Endodermal cell (in vitro differentiated cells): ENCODE measurements around the gene DLG2. TPM values are rescaled to one million over a fixed set of nuclear protein-coding genes. Genes with fewer than 3 reads are reported as not detected.

Experiments
- DNase-seq: peaks from one replicate; pipeline ENCODE4 v3.0.0-alpha.2; 2017
- H3K27ac ChIP-seq: 2 replicates; pipeline ENCODE4 v1.5.1; 2013; ENCODE audit warnings: mild to moderate bottlenecking, low read depth, low read length, moderate library complexity
- H3K27me3 ChIP-seq: 2 replicates; pipeline ENCODE4 v1.6.1; 2013; ENCODE audit warnings: mild to moderate bottlenecking, low read length, moderate library complexity; ENCODE audit not compliant: insufficient read depth, control insufficient read depth, poor library complexity, severe bottlenecking
- H3K36me3 ChIP-seq: 2 replicates; pipeline ENCODE4 v1.7.0; 2013; ENCODE audit warnings: mild to moderate bottlenecking, low read length, moderate library complexity; ENCODE audit not compliant: control insufficient read depth, insufficient read depth
- H3K4me1 ChIP-seq: one replicate; pipeline ENCODE4 v1.7.0; 2013; ENCODE audit warnings: low read length; ENCODE audit not compliant: control insufficient read depth, insufficient read depth
- H3K4me3 ChIP-seq: 2 replicates; pipeline ENCODE4 v1.5.1; 2013; ENCODE audit warnings: mild to moderate bottlenecking, low read length, moderate library complexity
- H3K9ac ChIP-seq: 2 replicates; pipeline ENCODE4 v1.6.1; 2013; ENCODE audit warnings: mild to moderate bottlenecking, low read length, moderate library complexity; ENCODE audit not compliant: poor library complexity, severe bottlenecking; ENCODE audit errors: extremely low read depth
- H3K9me3 ChIP-seq: 2 replicates; pipeline ENCODE4 v1.6.1; 2013; ENCODE audit warnings: mild to moderate bottlenecking, low read length, moderate library complexity; ENCODE audit not compliant: control insufficient read depth
- H3K27ac Mint-ChIP-seq: 2 replicates; pipeline ENCODE4 v1.8.0; 2020; ENCODE audit warnings: mixed read lengths
- H3K27me3 Mint-ChIP-seq: 2 replicates; pipeline ENCODE4 v1.8.0; 2021; ENCODE audit warnings: mild to moderate bottlenecking, mixed read lengths; ENCODE audit not compliant: insufficient read depth
- H3K36me3 Mint-ChIP-seq: 2 replicates; pipeline ENCODE4 v1.8.0; 2020; ENCODE audit warnings: low read depth, mixed read lengths
- H3K4me1 Mint-ChIP-seq: 2 replicates; pipeline ENCODE4 v1.8.0; 2020; ENCODE audit warnings: mixed read lengths
- H3K4me3 Mint-ChIP-seq: 2 replicates; pipeline ENCODE4 v1.8.0; 2020; ENCODE audit warnings: mild to moderate bottlenecking, moderate library complexity, mixed read lengths
- H3K9me3 Mint-ChIP-seq: 2 replicates; pipeline ENCODE4 v1.8.0; 2020; ENCODE audit warnings: mild to moderate bottlenecking, mixed read lengths
- WGBS, 2 experiments: methylation state at CpG; one replicate each; pipeline versions ENCODE4 v1.1.5 to v1.1.7; 2013; ENCODE audit warnings: missing lambda C conversion rate in 2 of 2, mixed read lengths in 1 of 2; ENCODE audit not compliant: insufficient coverage in 1 of 2, insufficient read length in 1 of 2; 5-methylcytosine and 5-hydroxymethylcytosine counted together
- total RNA-seq, 2 donors: library from RNA; stranded (reverse); fragmentation: NEBNext Ultra II Directional in 1 of 2; extraction: Animal tissue kit (Norgen Biotek cat#: 25700) in 1 of 2; gene quantifications; 2 replicates in 1 of 2; 3 replicates in 1 of 2; pipeline ENCODE4 v1.2.1, GENCODE V29; 2021
- TF ChIP-seq, protein P1 (sequence below): fragments of 200-600 bp; sonication (generic); conservative IDR thresholded peaks from 2 replicates; pipeline ENCODE4 v1.5.0; 2021; ENCODE audit warnings: antibody characterized with exemption, mild to moderate bottlenecking

DLG2 gene
- total RNA-seq, 2 donors from 2014 or later: 9.6 to 10.6 TPM

DNA sequence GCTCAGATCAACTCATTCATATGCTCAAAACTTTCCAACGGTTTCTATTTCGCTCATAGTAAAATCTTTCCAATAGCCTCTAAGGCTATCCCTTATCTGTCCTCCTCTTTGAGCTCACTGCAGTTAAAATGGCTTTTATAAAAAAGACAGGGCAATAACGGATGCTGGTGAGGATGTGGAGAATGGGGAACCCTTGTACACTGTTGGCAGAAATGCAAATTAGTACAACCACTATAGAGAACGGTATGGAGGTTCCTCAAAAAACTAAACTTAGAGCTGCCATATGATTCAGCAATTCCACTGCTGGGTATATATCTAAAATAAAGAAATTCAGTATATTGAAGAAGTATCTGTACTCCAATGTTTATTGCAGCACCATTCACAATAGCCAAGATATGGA lies 345.6 kb downstream of the DLG2 start:
- Histone ChIP-seq H3K4me3 (no peak overlapping the region), H3K36me3 (no peaks in the 10 kb centered on the region), H3K9me3 (no peaks in the 10 kb centered on the region), H3K27ac (no peak overlapping the region), H3K27me3 (no peaks in the 10 kb centered on the region), H3K9ac (no peak overlapping the region), H3K4me1 (no peaks in the 10 kb centered on the region)
- TF ChIP-seq, protein P1, sequence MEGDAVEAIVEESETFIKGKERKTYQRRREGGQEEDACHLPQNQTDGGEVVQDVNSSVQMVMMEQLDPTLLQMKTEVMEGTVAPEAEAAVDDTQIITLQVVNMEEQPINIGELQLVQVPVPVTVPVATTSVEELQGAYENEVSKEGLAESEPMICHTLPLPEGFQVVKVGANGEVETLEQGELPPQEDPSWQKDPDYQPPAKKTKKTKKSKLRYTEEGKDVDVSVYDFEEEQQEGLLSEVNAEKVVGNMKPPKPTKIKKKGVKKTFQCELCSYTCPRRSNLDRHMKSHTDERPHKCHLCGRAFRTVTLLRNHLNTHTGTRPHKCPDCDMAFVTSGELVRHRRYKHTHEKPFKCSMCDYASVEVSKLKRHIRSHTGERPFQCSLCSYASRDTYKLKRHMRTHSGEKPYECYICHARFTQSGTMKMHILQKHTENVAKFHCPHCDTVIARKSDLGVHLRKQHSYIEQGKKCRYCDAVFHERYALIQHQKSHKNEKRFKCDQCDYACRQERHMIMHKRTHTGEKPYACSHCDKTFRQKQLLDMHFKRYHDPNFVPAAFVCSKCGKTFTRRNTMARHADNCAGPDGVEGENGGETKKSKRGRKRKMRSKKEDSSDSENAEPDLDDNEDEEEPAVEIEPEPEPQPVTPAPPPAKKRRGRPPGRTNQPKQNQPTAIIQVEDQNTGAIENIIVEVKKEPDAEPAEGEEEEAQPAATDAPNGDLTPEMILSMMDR: no peak
- H3K27ac Mint-ChIP-seq: no peak overlapping the region
- 99 to 100% methylated on average over 3 of the region's 4 CpGs for WGBS, 2 experiments
- H3K9me3 Mint-ChIP-seq: no peaks in the 10 kb centered on the region
- DNase-seq: no peak
- no peaks in the 10 kb centered on the region for H3K27me3 Mint-ChIP-seq
- no peak overlapping the region for H3K4me3 Mint-ChIP-seq
- H3K4me1 Mint-ChIP-seq: peaks cover 8% of the 10 kb centered on the region
- H3K36me3 Mint-ChIP-seq: no peaks in the 10 kb centered on the region

DNA sequence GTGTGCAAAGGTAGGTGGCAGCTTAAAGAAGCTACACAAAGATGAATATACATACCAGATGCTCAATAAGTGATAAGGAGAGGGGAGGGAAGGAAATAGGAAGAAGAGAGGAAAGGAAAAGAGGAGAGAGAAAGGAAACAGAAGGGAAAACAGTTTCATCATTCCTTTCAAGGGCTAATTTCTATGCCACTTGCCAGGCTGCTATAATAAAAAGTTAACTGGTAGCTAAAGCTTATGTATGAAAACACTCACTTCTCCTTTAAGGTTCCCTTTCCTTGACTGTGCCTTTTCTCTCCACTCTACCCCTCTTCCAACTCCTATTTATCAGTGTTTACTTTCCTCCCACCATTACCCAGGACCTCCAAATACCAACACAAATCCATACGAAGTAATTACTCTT lies 347.9 kb downstream of the DLG2 start:
- H3K4me1 Mint-ChIP-seq: peaks cover 8% of the 10 kb centered on the region
- TF ChIP-seq, protein P1: no peak
- no peaks in the 10 kb centered on the region for H3K9me3 ChIP-seq
- no peak overlapping the region for H3K4me3 ChIP-seq
- H3K9ac ChIP-seq: no peak overlapping the region
- 44% methylated on average over 1 of the region's 1 CpG; no CpG with 5 or more reads in 1 of the 2 experiments for WGBS, 2 experiments
- DNase-seq: no peak
- no peaks in the 10 kb centered on the region for H3K27me3 Mint-ChIP-seq
- no peak overlapping the region for H3K4me3 Mint-ChIP-seq
- no peaks in the 10 kb centered on the region for H3K36me3 ChIP-seq
- H3K36me3 Mint-ChIP-seq: no peaks in the 10 kb centered on the region
- peaks cover 4% of the 10 kb centered on the region for H3K9me3 Mint-ChIP-seq
- H3K27me3 ChIP-seq: no peaks in the 10 kb centered on the region
- no peak overlapping the region for H3K27ac ChIP-seq
- no peaks in the 10 kb centered on the region for H3K4me1 ChIP-seq
- no peak overlapping the region for H3K27ac Mint-ChIP-seq

DNA sequence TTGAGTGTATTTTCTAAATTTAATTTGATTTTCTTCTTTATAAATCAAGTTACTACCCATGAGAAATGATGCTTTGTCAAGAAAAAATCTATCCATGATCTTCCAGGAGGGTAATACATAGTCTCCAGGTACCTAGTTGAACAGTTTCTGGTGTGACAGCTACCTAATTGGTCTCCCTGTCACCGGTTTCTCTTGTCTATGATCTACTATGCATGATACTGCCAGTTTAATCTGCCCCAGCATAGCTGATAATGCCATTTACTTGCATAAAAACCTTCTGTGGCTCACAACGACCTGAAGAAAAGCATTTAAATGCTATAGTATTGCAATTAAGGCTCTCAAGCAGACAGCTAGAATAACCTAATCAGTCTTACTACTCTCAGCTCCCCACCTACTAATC lies 349.5 kb downstream of the DLG2 start:
- Mint-ChIP-seq H3K9me3 (peaks cover 4% of the 10 kb centered on the region), H3K4me3 (no peak overlapping the region), H3K27me3 (no peaks in the 10 kb centered on the region), H3K27ac (no peak overlapping the region), H3K4me1 (peaks cover 8% of the 10 kb centered on the region), H3K36me3 (no peaks in the 10 kb centered on the region)
- H3K27ac ChIP-seq: no peak overlapping the region
- no peaks in the 10 kb centered on the region for H3K4me1 ChIP-seq
- H3K36me3 ChIP-seq: no peaks in the 10 kb centered on the region
- TF ChIP-seq, protein P1: no peak
- DNase-seq: no peak
- no peaks in the 10 kb centered on the region for H3K9me3 ChIP-seq
- no peak overlapping the region for H3K4me3 ChIP-seq
- H3K27me3 ChIP-seq: no peaks in the 10 kb centered on the region
- H3K9ac ChIP-seq: no peak overlapping the region
- 78 to 82% methylated on average over 2 of the region's 2 CpGs for WGBS, 2 experiments
